ENCODE data around the gene LSM10. TPM values are rescaled to one million over a fixed set of nuclear protein-coding genes. Genes with fewer than 3 reads are reported as not detected.

The LSM10 gene
- total RNA-seq, 2 experiments from 2014 or later, result 33.5 to 36.5 TPM

- no peaks in the 10 kb centered on the region for H3K9me3 Mint-ChIP-seq
Observed at GRCh38 chr1:36380782-36381181, 16.9 kb downstream of the LSM10 start.

GRCh38 chr1:36380143-36380619 is 17.5 kb downstream of the LSM10 start:
- CTCF ChIA-PET, result interaction anchor here (1.1 kb wide), 1 partner anchor 12 kb away, joined by 3 read pairs; no protein-coding TSS in a partner anchor
- DNase-seq, result no peak
- no peaks in the 10 kb centered on the region for H3K27me3 Mint-ChIP-seq (ENCODE audit: low read depth)
- peak overlapping the region; percentile 20 for H3K27ac Mint-ChIP-seq
- H3K4me1 Mint-ChIP-seq (ENCODE audit: low read depth), result peaks cover 69% of the 10 kb centered on the region
- intact Hi-C loops (cut with micrococcal nuclease), result no loop called here
- H3K36me3 Mint-ChIP-seq (ENCODE audit: low read depth), result peaks cover 5% of the 10 kb centered on the region
- no peak overlapping the region for H3K4me3 Mint-ChIP-seq
- H3K9me3 Mint-ChIP-seq, result no peaks in the 10 kb centered on the region

More at GRCh38 chr1:36380782-36381181, 16.9 kb downstream of the LSM10 start:
- H3K27ac Mint-ChIP-seq, result peak overlapping the region; percentile 33
- intact Hi-C loops (cut with micrococcal nuclease), result no loop called here
- H3K27me3 Mint-ChIP-seq (ENCODE audit: low read depth), result no peaks in the 10 kb centered on the region
- no peak overlapping the region for H3K4me3 Mint-ChIP-seq
- no peak for DNase-seq
- CTCF ChIA-PET, result interaction anchor here (1.1 kb wide), 1 partner anchor 12 kb away, joined by 3 read pairs; no protein-coding TSS in a partner anchor
- H3K36me3 Mint-ChIP-seq (ENCODE audit: low read depth), result peaks cover 5% of the 10 kb centered on the region
- H3K4me1 Mint-ChIP-seq (ENCODE audit: low read depth), result peaks cover 64% of the 10 kb centered on the region

- H3K27ac Mint-ChIP-seq, result peak overlapping the region; percentile 46
- H3K36me3 Mint-ChIP-seq (ENCODE audit: low read depth), result peaks cover 6% of the 10 kb centered on the region
- H3K4me1 Mint-ChIP-seq (ENCODE audit: low read depth), result peaks cover 74% of the 10 kb centered on the region
- no peaks in the 10 kb centered on the region for H3K9me3 Mint-ChIP-seq
- intact Hi-C loops (cut with micrococcal nuclease), result no loop called here
- no peak overlapping the region for H3K4me3 Mint-ChIP-seq
- CTCF ChIA-PET, result interaction anchor here (1.3 kb wide), 1 partner anchor 35 kb away, joined by 5 read pairs; no protein-coding TSS in a partner anchor
- no peaks in the 10 kb centered on the region for H3K27me3 Mint-ChIP-seq (ENCODE audit: low read depth)
- no peak for DNase-seq
Observed at GRCh38 chr1:36377791-36378492, 19.8 kb downstream of the LSM10 start.

- DNase-seq, result no peak
- Mint-ChIP-seq H3K4me1 (ENCODE audit: low read depth) (peaks cover 65% of the 10 kb centered on the region), H3K4me3 (no peak overlapping the region), H3K9me3 (no peaks in the 10 kb centered on the region), H3K27me3 (ENCODE audit: low read depth) (no peaks in the 10 kb centered on the region), H3K36me3 (ENCODE audit: low read depth) (peaks cover 4% of the 10 kb centered on the region), H3K27ac (peak overlapping the region; percentile 93)
- CTCF ChIA-PET, result interaction anchor here (0.7 to 2.8 kb wide), 2 partner anchors 30 to 209 kb away, joined by 4 to 9 read pairs; no protein-coding TSS in a partner anchor
- intact Hi-C loops (cut with micrococcal nuclease), result no loop called here
Observed at GRCh38 chr1:36372617-36373016, 25.1 kb downstream of the LSM10 start.

GRCh38 chr1:36369061-36369861 is 28.4 kb downstream of the LSM10 start:
- Mint-ChIP-seq H3K4me3 (no peak overlapping the region), H3K27me3 (ENCODE audit: low read depth) (no peaks in the 10 kb centered on the region), H3K27ac (peak overlapping the region; percentile 65), H3K4me1 (ENCODE audit: low read depth) (peaks cover 67% of the 10 kb centered on the region), H3K9me3 (no peaks in the 10 kb centered on the region), H3K36me3 (ENCODE audit: low read depth) (peaks cover 2% of the 10 kb centered on the region)
- DNase-seq, result peak; percentile 93
- intact Hi-C loops (cut with micrococcal nuclease), result loop anchor here (1.0 to 2.0 kb wide), 7 partner anchors 18 to 220 kb away; partner anchors contain the start of genes EVA1B and TRAPPC3
- CTCF ChIA-PET, result interaction anchor here (0.6 to 5.1 kb wide), 22 partner anchors 9 to 256 kb away, joined by 3 to 53 read pairs (median 4); partner anchors contain the start of genes LSM10, OSCP1 and TRAPPC3

- H3K4me1 Mint-ChIP-seq (ENCODE audit: low read depth), result peaks cover 52% of the 10 kb centered on the region
- H3K27ac Mint-ChIP-seq, result peak overlapping the region; percentile 89
- no peaks in the 10 kb centered on the region for H3K27me3 Mint-ChIP-seq (ENCODE audit: low read depth)
- H3K36me3 Mint-ChIP-seq (ENCODE audit: low read depth), result peaks cover 3% of the 10 kb centered on the region
- CTCF ChIA-PET, result interaction anchor here (0.5 to 5.1 kb wide), 19 partner anchors 9 to 218 kb away, joined by 3 to 53 read pairs (median 5); partner anchors contain the start of genes EVA1B, LSM10, OSCP1 and TRAPPC3
- intact Hi-C loops (cut with micrococcal nuclease), result loop anchor here (2.0 kb wide), 1 partner anchor 17 kb away; no protein-coding TSS in a partner anchor
- no peak for DNase-seq
- no peaks in the 10 kb centered on the region for H3K9me3 Mint-ChIP-seq
- H3K4me3 Mint-ChIP-seq, result no peak overlapping the region
Observed at GRCh38 chr1:36367798-36368197, 29.9 kb downstream of the LSM10 start.

- CTCF ChIA-PET, result interaction anchor here (0.9 to 5.1 kb wide), 23 partner anchors 8 to 277 kb away, joined by 3 to 53 read pairs (median 8); partner anchors contain the start of genes EVA1B, LSM10, SH3D21 and TRAPPC3
- Mint-ChIP-seq H3K9me3 (no peaks in the 10 kb centered on the region), H3K36me3 (ENCODE audit: low read depth) (peaks cover 3% of the 10 kb centered on the region), H3K27ac (peak overlapping the region; percentile 89), H3K4me3 (no peak overlapping the region), H3K27me3 (ENCODE audit: low read depth) (no peaks in the 10 kb centered on the region), H3K4me1 (ENCODE audit: low read depth) (peaks cover 47% of the 10 kb centered on the region)
- intact Hi-C loops (cut with micrococcal nuclease), result no loop called here
- peak; percentile 38 for DNase-seq
Observed at GRCh38 chr1:36367066-36367465, 30.6 kb downstream of the LSM10 start.

GRCh38 chr1:36366091-36366661 is 31.5 kb downstream of the LSM10 start:
- no peaks in the 10 kb centered on the region for H3K9me3 Mint-ChIP-seq
- CTCF ChIA-PET, result interaction anchor here (0.7 to 5.1 kb wide), 18 partner anchors 9 to 231 kb away, joined by 3 to 53 read pairs (median 8); partner anchors contain the start of genes SH3D21 and TRAPPC3
- intact Hi-C loops (cut with micrococcal nuclease), result no loop called here
- peak overlapping the region; percentile 13 for H3K4me3 Mint-ChIP-seq
- H3K27me3 Mint-ChIP-seq (ENCODE audit: low read depth), result no peaks in the 10 kb centered on the region
- peak overlapping the region; percentile 89 for H3K27ac Mint-ChIP-seq
- peaks cover 50% of the 10 kb centered on the region for H3K4me1 Mint-ChIP-seq (ENCODE audit: low read depth)
- H3K36me3 Mint-ChIP-seq (ENCODE audit: low read depth), result peaks cover 3% of the 10 kb centered on the region
- DNase-seq, result peak; percentile 80

- Mint-ChIP-seq H3K27ac (peak overlapping the region; percentile 89), H3K4me1 (ENCODE audit: low read depth) (peaks cover 55% of the 10 kb centered on the region), H3K36me3 (ENCODE audit: low read depth) (peaks cover 3% of the 10 kb centered on the region), H3K9me3 (no peaks in the 10 kb centered on the region), H3K27me3 (ENCODE audit: low read depth) (no peaks in the 10 kb centered on the region), H3K4me3 (no peak overlapping the region)
- CTCF ChIA-PET, result interaction anchor here (1.9 to 5.1 kb wide), 4 partner anchors 11 to 34 kb away, joined by 5 to 53 read pairs (median 22); no protein-coding TSS in a partner anchor
- intact Hi-C loops (cut with micrococcal nuclease), result no loop called here
- no peak for DNase-seq
Observed at GRCh38 chr1:36365381-36365780, 32.3 kb downstream of the LSM10 start.

GRCh38 chr1:36359911-36360550 is 37.7 kb downstream of the LSM10 start:
- peak; percentile 66 for DNase-seq
- no peaks in the 10 kb centered on the region for H3K27me3 Mint-ChIP-seq (ENCODE audit: low read depth)
- peaks cover 16% of the 10 kb centered on the region for H3K36me3 Mint-ChIP-seq (ENCODE audit: low read depth)
- H3K4me3 Mint-ChIP-seq, result no peak overlapping the region
- no peaks in the 10 kb centered on the region for H3K9me3 Mint-ChIP-seq
- peaks cover 25% of the 10 kb centered on the region for H3K4me1 Mint-ChIP-seq (ENCODE audit: low read depth)
- intact Hi-C loops (cut with micrococcal nuclease), result no loop called here
- CTCF ChIA-PET, result interaction anchor here (0.6 to 2.7 kb wide), 5 partner anchors 9 to 122 kb away, joined by 3 to 15 read pairs (median 5); no protein-coding TSS in a partner anchor
- peak overlapping the region; percentile 77 for H3K27ac Mint-ChIP-seq

GRCh38 chr1:36359383-36359782 is 38.3 kb downstream of the LSM10 start:
- CTCF ChIA-PET, result interaction anchor here (0.8 to 2.7 kb wide), 5 partner anchors 8 to 17 kb away, joined by 3 to 15 read pairs (median 5); no protein-coding TSS in a partner anchor
- H3K27me3 Mint-ChIP-seq (ENCODE audit: low read depth), result no peaks in the 10 kb centered on the region
- intact Hi-C loops (cut with micrococcal nuclease), result no loop called here
- H3K4me3 Mint-ChIP-seq, result no peak overlapping the region
- no peak for DNase-seq
- peak overlapping the region; percentile 77 for H3K27ac Mint-ChIP-seq
- H3K9me3 Mint-ChIP-seq, result no peaks in the 10 kb centered on the region
- peaks cover 24% of the 10 kb centered on the region for H3K4me1 Mint-ChIP-seq (ENCODE audit: low read depth)
- peaks cover 18% of the 10 kb centered on the region for H3K36me3 Mint-ChIP-seq (ENCODE audit: low read depth)

All from activated naive CD4-positive, alpha-beta T cell treated with anti-CD3 and anti-CD28 coated beads for 36 hours (primary cell).